DMS79 (cell line): ENCODE data around the gene KIR2DL3.

ENCODE experiments used
- DNase-seq: peaks from one replicate; lab custom pipeline; 2025; lab: John Stamatoyannopoulos, UW

KIR2DL3 gene

DNA sequence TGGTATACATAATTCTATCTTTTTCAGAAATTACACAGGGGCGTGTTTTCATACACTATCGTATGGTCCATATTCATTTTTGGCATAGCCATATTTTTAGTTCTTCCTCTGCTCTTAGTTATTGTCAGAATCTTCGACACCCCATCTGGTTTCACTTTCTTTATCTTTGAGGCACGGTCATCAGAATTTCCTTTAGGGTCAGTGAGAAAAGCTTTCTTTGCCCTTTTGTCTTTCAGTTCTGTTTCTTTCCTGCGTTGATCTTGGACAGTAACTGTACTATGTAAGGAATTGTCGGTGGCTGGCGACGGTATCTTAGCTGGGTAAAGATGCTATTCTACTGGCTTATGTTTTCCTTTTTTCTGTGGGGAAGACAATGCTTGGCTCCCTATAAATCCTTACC is 54.5 kb downstream of the KIR2DL3 start:
- no peak for DNase-seq

DNA sequence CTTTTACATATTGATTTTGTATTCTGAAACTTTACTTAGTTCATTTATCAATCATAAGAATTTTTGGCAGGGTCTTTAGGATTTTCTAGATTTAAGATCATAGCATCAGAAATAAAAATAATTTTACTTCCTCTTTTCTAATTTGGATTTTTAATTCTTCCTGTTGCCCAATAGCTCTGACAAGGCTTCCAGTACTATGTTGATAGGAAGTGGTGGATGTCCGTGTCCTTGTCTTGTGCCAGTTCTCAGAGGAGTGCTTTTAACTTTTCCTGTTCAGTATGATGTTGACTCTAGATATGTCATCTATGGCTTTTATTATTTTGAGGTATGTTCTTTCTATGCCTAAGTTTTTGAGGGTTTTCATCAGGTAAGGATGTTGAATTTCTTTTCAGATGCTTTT is 57.4 kb downstream of the KIR2DL3 start:
- no peak for DNase-seq
